ENCODE results near the gene PLA2G2D.

The PLA2G2D gene

GRCh38 chr1:20076710-20077461 is 42.5 kb downstream of the PLA2G2D start:
- DNase-seq (ENCODE audit: low spot score) = peak; percentile 11
- no peak overlapping the region for H3K27ac ChIP-seq
- H3K4me3 ChIP-seq = no peak overlapping the region
- no peak for TF ChIP-seq CTCF (IDR thresholded peaks at IDR 0.05)

- Histone ChIP-seq H3K27ac (no peak overlapping the region), H3K4me3 (no peak overlapping the region)
- no peak for TF ChIP-seq CTCF (IDR thresholded peaks at IDR 0.05)
- DNase-seq (ENCODE audit: low spot score) = no peak
Measured at GRCh38 chr1:20076223-20076622, 43.1 kb downstream of the PLA2G2D start.

GRCh38 chr1:20075345-20075744 is 44.0 kb downstream of the PLA2G2D start:
- no peak overlapping the region for H3K4me3 ChIP-seq
- no peak for TF ChIP-seq CTCF (IDR thresholded peaks at IDR 0.05)
- H3K27ac ChIP-seq = peak overlapping the region in 1 of 2 donors; percentile 78
- no peak for DNase-seq (ENCODE audit: low spot score)

- DNase-seq (ENCODE audit: low spot score) = peak; percentile 73
- Histone ChIP-seq H3K27ac (peak overlapping the region; percentile 14 to 78), H3K4me3 (peak overlapping the region; percentile 49)
- TF ChIP-seq CTCF (IDR thresholded peaks at IDR 0.05) = no peak
Measured at GRCh38 chr1:20074725-20075171, 44.6 kb downstream of the PLA2G2D start.

- DNase-seq (ENCODE audit: low spot score) = peak; percentile 64
- peak overlapping the region; percentile 49 for H3K4me3 ChIP-seq
- H3K27ac ChIP-seq = peak overlapping the region in 1 of 2 donors; percentile 78
- no peak for TF ChIP-seq CTCF (IDR thresholded peaks at IDR 0.05)
Measured at GRCh38 chr1:20074055-20074724, 45.1 kb downstream of the PLA2G2D start.

GRCh38 chr1:20073256-20073655 is 46.1 kb downstream of the PLA2G2D start:
- Histone ChIP-seq H3K4me3 (peak overlapping the region; percentile 69), H3K27ac (peak overlapping the region in 1 of 2 donors; percentile 84)
- DNase-seq (ENCODE audit: low spot score) = no peak
- no peak for TF ChIP-seq CTCF (IDR thresholded peaks at IDR 0.05)

All from coronary artery (tissue), 2 donors.